ENCODE measurements around the gene THEMIS2.
"Not testable (repeated sequence)": the region's sequence is repeated elsewhere in the genome, so short reads cannot be mapped to it uniquely, and the experiment has no call there.

Gene THEMIS2

DNA sequence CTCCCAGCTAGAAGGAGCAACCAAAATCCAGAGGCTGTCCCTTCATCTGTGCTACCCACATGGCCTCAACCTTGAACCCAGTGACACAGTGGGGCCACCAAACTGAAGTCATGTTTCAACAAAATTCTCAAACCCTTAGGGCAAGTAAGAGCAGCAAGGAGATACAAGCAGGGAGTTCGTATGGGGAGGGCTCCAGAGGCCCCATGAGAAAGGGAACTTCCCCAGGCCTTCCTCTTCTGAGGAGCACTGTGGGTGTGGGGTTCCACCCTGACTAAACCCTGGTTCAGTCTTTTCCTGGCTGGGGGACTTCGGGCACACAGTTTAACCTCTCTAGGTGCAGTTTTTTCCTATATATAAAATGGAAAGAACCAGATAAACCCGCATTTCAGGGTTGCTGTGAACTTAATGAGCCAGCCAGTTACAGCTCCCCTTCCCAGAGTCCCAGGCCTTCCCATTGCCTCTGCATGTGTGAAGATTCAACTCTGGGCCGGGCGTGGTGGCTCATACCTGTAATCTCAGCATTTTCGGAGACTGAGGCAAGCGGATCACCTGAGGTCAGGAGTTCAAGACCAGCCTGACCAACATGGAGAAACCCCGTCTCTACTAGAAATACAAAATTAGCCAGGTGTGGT lies 8.0 kb upstream of the THEMIS2 start:
- TF ChIP-seq POLR2AphosphoS5 (IDR thresholded peaks at IDR 0.05; ENCODE audit: low read depth, low read length), result no peak
- TF ChIP-seq TAF1 (IDR thresholded peaks at IDR 0.05; ENCODE audit: borderline replicate concordance, low read depth, low read length), result no peak
- TF ChIP-seq POLR2A (IDR thresholded peaks at IDR 0.05; ENCODE audit: low read depth, low read length), result no peak
- FAIRE-seq, result peak; percentile 66

DNA sequence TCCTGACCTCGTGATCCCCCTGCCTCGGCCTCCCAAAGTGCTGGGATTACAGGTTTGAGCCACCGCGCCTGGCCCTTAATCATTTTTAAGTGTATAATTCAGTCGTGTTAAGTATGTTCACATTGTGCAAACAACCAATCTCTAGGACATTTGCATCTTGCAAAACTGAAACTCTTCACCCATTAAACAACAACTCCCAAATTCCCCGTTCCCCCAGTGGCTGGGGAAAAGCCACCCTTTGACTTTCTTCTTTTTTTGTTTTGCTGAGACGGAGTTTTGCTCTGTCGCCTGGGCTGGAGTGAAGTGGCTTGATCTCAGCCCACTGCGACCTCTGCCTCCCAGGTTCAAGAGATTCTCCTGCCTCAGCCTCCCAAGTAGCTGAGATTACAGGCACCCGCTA lies 6.5 kb upstream of the THEMIS2 start:
- no peak for FAIRE-seq
- no peak for TF ChIP-seq POLR2A (IDR thresholded peaks at IDR 0.05; ENCODE audit: low read depth, low read length)
- no peak for DNase-seq (ENCODE audit: insufficient read length)

More for the DNA sequence above, 8.0 kb upstream of the THEMIS2 start:
- DNase-seq (ENCODE audit: insufficient read length), result no peak

DNA sequence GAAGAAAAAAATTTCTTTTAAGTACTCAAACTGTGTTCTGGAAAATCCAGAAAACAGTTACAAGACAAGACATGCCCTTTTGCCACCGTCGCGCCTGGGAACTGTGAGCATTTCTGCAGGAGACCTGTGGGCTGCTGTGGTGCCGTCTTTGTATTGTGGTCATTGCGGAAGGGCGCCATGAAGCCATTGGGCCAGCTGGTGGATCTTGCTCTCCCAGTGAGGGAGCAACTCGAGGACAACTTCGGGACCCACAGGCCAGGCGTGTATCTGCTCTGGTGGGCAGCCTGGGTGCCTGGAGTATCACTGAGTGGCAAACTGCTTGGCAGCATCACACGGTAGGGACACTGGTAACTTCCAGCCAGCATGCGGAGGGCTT lies 3.8 kb upstream of the THEMIS2 start:
- no peak for DNase-seq (ENCODE audit: insufficient read length)
- FAIRE-seq, result no peak
- TF ChIP-seq POLR2AphosphoS5 (IDR thresholded peaks at IDR 0.05; ENCODE audit: low read depth, low read length), result no peak
- no peak for TF ChIP-seq POLR2A (IDR thresholded peaks at IDR 0.05; ENCODE audit: low read depth, low read length)
- no peak for TF ChIP-seq TAF1 (IDR thresholded peaks at IDR 0.05; ENCODE audit: borderline replicate concordance, low read depth, low read length)

DNA sequence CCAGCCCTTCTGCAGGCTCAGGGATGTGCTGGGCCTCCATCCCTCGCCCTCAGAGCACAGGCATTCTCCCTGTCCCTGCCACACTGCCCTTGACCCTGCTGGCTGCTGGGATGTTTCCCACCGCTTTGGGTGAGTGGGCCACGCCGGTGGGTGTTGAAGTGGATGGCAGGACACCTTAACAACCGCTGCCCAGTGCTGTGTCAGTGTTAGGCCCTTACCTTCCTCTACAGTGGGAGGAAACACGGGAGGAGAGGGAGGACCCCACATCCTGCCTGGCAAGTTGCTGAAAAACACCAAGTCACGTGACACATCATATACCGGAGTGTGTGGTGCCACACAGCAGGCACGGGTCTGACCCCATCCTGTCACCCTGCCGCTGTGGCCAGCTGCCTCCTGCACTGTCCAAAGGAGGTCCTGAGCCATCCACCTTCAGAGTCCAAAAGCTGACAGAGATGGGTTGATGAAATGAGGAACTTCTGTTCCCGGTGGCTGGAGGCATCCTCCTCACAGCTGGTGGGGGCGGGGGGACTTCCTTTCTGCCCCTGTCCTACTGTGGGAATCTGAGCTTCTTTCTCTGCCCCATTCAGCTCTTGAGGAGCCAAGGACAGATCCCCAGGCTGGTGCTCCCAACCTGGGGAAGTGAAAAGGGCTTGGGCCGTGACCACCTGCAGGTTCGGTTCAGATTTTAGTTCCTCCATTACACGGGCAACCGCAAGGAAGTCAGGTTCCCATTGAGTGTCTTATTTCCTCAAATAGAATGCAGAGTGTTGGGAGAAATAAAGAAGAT lies 3.2 kb upstream of the THEMIS2 start:
- no peak for DNase-seq (ENCODE audit: insufficient read length)
- no peak for TF ChIP-seq TAF1 (IDR thresholded peaks at IDR 0.05; ENCODE audit: borderline replicate concordance, low read depth, low read length)
- peak; percentile 33; the same call in 1 of the 2 replicates for TF ChIP-seq POLR2A (IDR thresholded peaks at IDR 0.05; ENCODE audit: low read depth, low read length)
- TF ChIP-seq POLR2AphosphoS5 (IDR thresholded peaks at IDR 0.05; ENCODE audit: low read depth, low read length), result no peak
- FAIRE-seq, result peak; percentile 98

DNA sequence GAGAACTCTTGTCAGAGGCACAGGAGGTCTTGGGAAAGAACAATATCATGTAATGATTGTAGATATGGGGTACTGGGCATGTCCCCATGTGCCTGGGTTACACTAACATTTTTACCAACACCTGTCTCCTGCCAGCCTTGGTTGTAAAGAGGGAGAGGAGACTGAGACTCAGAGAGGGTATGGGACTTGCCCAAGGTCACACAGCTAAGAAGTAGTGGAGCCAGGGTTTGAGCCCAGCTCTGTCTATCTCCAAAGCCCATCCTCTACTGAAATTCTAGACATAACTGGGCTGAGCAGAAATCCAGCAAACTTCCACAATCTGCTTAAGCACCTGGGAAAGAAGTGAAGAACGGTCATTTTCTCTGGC lies 2.6 kb upstream of the THEMIS2 start:
- FAIRE-seq, result no peak
- no peak for DNase-seq (ENCODE audit: insufficient read length)
- no peak for TF ChIP-seq POLR2AphosphoS5 (IDR thresholded peaks at IDR 0.05; ENCODE audit: low read depth, low read length)
- no peak for TF ChIP-seq TAF1 (IDR thresholded peaks at IDR 0.05; ENCODE audit: borderline replicate concordance, low read depth, low read length)
- TF ChIP-seq POLR2A (IDR thresholded peaks at IDR 0.05; ENCODE audit: low read depth, low read length), result no peak

DNA sequence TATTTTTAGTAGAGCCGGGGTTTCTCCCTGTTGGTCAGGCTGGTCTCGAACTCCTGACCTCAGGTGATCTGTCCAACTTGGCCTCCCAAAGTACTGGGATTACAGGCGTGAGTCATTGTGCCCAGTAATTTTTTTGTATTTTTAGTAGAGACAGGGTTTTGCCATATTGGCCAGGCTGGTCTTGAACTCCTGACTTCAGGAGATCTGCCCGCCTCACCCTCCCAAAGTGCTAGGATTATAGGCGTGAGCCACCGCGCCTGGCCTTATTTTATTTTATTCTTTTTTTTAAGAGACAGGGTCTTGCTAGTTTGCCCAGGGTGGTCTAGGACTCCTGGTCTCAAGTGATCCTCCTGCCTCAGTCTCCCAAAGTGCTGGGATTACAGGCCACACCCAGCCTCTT lies 1.3 kb upstream of the THEMIS2 start:
- DNase-seq (ENCODE audit: insufficient read length); FAIRE-seq: not testable (repeated sequence)

DNA sequence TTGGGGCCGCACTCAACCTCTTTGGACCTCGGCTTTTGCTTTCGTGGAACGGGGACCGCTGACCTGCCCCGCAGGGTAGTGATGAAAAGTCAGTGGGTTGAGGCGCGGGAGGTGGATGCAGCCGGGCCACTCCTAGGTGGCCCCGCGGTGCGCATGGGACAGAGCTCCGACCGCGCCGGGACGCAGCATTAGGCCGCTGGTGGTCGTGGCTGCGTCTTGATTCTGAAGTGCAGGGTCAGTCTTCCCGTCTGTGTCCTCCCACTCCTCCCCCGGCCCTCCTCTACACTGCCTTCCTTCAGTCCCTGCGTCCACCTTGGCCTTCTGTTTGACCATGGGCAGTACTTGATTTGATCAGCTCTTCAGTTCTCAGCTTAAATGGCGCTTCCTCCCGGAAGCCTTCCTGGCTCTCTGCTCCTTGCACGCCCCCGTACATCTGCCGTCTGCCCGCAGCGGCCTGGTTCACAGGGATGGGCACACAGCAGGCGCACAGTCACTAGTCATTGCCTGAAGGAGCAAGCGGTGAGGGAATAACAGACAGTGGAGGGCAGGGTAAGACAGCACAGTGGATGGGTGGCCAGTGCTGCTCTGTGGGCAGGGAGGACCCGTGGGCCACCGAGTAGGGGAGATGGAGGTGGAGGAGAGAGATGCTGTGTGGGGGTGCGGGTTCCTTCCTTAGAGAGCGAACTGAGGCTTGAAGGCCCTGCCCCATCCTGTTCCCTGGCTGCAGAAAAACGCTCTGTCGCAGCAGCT lies 633 bp downstream of the THEMIS2 start:
- FAIRE-seq, result peak; percentile 89
- no peak for DNase-seq (ENCODE audit: insufficient read length)
- no peak for TF ChIP-seq POLR2AphosphoS5 (IDR thresholded peaks at IDR 0.05; ENCODE audit: low read depth, low read length)
- TF ChIP-seq POLR2A (IDR thresholded peaks at IDR 0.05; ENCODE audit: low read depth, low read length), result no peak
- TF ChIP-seq TAF1 (IDR thresholded peaks at IDR 0.05; ENCODE audit: borderline replicate concordance, low read depth, low read length), result peak; percentile 2; the same call in 1 of the 2 replicates

DNA sequence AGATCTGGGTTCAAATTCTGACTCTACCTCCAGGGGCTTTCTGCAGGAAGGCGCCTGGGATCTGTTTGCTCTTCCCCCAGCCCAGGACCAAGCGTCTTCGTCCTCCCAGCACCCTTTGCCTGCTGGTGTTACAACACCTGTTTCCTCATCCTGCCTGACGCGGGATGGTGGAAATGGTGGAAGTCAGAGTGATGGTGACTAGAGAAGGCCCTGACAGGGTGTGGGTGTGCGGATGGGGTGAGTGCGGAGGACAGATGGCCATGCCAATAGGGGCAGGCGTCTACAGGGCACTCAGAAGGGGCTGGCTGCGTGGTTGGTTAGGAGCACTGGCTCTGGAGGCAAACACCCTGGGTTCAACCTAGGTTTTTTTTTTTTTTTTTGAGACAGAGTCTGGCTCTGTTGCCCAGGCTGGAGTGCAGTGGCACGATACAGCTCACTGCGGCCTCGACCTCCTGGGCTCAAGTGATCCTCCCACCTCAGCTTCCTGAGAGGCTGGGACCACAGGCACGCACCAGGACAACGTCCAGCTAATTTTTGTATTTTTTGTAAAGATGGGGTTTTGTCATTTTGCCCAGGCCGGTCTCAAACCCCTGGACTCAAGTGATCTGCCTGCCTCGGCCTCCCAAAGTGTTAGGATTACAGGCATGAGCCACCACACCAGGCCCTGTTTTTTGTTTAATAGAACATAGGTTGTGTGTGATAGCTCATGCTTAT lies 1.5 kb downstream of the THEMIS2 start:
- no peak for TF ChIP-seq POLR2A (IDR thresholded peaks at IDR 0.05; ENCODE audit: low read depth, low read length)
- TF ChIP-seq TAF1 (IDR thresholded peaks at IDR 0.05; ENCODE audit: borderline replicate concordance, low read depth, low read length), result no peak
- TF ChIP-seq POLR2AphosphoS5 (IDR thresholded peaks at IDR 0.05; ENCODE audit: low read depth, low read length), result no peak; the same call in 1 of the 2 replicates
- no peak for DNase-seq (ENCODE audit: insufficient read length)
- no peak for FAIRE-seq

DNA sequence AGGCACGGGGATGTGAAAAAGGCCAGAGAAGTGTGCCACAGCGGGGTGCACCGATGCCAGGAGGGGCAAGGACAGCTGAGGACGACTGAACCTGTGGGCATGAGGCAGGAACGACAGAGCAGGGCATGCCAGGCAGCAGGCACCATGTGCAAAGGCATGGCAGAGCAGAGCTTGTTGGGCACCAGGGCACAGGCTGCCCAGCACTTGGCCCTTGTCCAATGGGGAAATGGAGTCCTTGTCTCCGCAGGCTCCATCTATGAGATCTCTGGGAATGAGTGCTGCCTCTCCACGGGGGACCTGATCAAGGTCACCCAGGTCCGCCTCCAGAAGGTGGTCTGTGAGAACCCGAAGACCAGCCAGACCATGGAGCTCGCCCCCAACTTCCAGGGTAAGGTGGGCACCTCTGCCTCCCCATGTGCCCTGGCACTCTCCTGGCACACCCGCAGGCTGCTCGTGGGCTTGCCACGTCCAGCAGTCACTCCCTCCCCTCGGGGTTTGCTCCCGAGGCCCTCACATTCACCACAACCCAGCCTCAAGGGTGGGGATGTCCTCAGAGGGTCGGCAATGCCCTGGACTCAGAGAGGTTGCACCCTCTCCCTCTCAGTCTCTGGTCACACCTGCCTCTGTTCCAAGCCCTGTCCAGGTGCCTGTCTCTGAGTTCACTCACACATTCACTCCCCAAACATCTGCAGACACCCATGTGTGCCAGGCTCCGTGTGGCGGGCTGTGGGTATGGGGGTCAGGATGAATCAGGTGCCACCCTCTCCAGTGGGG lies 4.2 kb downstream of the THEMIS2 start:
- DNase-seq (ENCODE audit: insufficient read length) (no peak), FAIRE-seq (no peak)
- TF ChIP-seq POLR2AphosphoS5 (IDR thresholded peaks at IDR 0.05; ENCODE audit: low read depth, low read length) (no peak), POLR2A (IDR thresholded peaks at IDR 0.05; ENCODE audit: low read depth, low read length) (no peak; the same call in 1 of the 2 replicates), TAF1 (IDR thresholded peaks at IDR 0.05; ENCODE audit: borderline replicate concordance, low read depth, low read length) (no peak)

DNA sequence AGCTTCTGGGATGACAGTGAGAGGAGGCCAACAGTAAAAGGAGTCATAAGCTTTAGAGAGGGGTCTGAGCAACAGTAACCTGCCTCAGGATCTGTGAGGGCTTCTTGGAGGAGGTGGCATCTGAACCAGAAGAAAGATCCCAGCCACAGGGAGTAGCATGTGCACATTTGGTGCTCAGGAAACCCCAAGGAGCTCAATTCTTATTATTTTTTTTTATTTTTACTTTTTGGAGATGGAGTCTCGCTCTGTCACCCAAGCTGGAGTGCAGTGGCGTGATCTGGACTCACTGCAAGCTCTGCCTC lies 4.7 kb downstream of the THEMIS2 start:
- TF ChIP-seq TAF1 (IDR thresholded peaks at IDR 0.05; ENCODE audit: borderline replicate concordance, low read depth, low read length) (no peak), POLR2A (IDR thresholded peaks at IDR 0.05; ENCODE audit: low read depth, low read length) (no peak), POLR2AphosphoS5 (IDR thresholded peaks at IDR 0.05; ENCODE audit: low read depth, low read length) (no peak)
- FAIRE-seq, result no peak
- DNase-seq (ENCODE audit: insufficient read length), result no peak

DNA sequence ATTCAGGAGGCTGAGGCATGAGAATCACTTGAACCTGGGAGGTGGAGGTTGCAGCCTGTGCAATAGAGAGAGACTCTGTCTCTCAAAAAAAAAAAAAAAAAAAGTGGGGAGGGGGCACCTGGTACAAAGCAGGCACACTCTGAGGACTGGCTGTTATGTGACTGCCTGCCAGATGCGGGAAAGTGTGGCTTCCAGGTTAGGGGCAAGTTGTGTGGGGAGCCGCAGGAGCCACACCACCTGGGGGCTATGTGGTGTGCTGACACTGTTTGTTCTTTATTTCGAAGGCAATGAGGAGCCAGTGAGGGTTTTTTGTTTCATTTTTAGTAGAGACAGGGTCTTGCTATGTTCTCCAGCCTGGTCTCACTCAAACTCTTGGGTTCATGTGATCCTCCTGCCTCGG lies 5.7 kb downstream of the THEMIS2 start:
- no peak for FAIRE-seq
- TF ChIP-seq TAF1 (IDR thresholded peaks at IDR 0.05; ENCODE audit: borderline replicate concordance, low read depth, low read length), result no peak
- no peak for TF ChIP-seq POLR2A (IDR thresholded peaks at IDR 0.05; ENCODE audit: low read depth, low read length)
- no peak for TF ChIP-seq POLR2AphosphoS5 (IDR thresholded peaks at IDR 0.05; ENCODE audit: low read depth, low read length)
- DNase-seq (ENCODE audit: insufficient read length), result no peak
